Effector memory CD4-positive, alpha-beta T cell (primary cell): ENCODE results near the gene STXBP5L.
"Not testable (repeated sequence)": the region's sequence is repeated elsewhere in the genome, so short reads cannot be mapped to it uniquely, and the experiment has no call there.

ENCODE experiments used
- DNase-seq, 3 donors: peaks; one replicate each; pipeline ENCODE4 v3.0.0-alpha.2; 2020
- H3K27ac ChIP-seq: 2 replicates; pipeline ENCODE4 v1.7.0; 2013; ENCODE audit warnings: mild to moderate bottlenecking, low read length, moderate library complexity; ENCODE audit not compliant: insufficient read depth, poor library complexity, severe bottlenecking
- H3K27me3 ChIP-seq: replicated peaks from 2 replicates; pipeline ENCODE4 v1.7.0; 2013; ENCODE audit warnings: mild to moderate bottlenecking, low read length; ENCODE audit not compliant: insufficient read depth, control insufficient read depth, poor library complexity, severe bottlenecking
- H3K36me3 ChIP-seq: 2 replicates; pipeline ENCODE4 v1.7.0; 2013; ENCODE audit warnings: mild to moderate bottlenecking, low read length, moderate library complexity; ENCODE audit not compliant: control insufficient read depth, insufficient read depth
- H3K4me1 ChIP-seq: 2 replicates; pipeline ENCODE4 v1.7.0; 2013; ENCODE audit warnings: low read length, mild to moderate bottlenecking; ENCODE audit not compliant: control insufficient read depth, insufficient read depth, poor library complexity, severe bottlenecking
- H3K4me3 ChIP-seq: 2 replicates; pipeline ENCODE4 v1.7.0; 2013; ENCODE audit warnings: low read length, low read depth, mild to moderate bottlenecking; ENCODE audit not compliant: insufficient read depth, poor library complexity, severe bottlenecking
- H3K9me3 ChIP-seq: 2 replicates; pipeline ENCODE4 v1.7.0; 2013; ENCODE audit warnings: mild to moderate bottlenecking, low read length, moderate library complexity; ENCODE audit not compliant: control insufficient read depth

The STXBP5L gene

GRCh38 chr3:121111086-121111485, 203.1 kb downstream of the STXBP5L start:
- not testable (repeated sequence) for H3K27ac ChIP-seq, H3K36me3 ChIP-seq, H3K9me3 ChIP-seq, H3K4me3 ChIP-seq, H3K4me1 ChIP-seq, H3K27me3 ChIP-seq, DNase-seq

GRCh38 chr3:121111914-121112612, 204.1 kb downstream of the STXBP5L start:
- no peak for DNase-seq
- no peak overlapping the region for H3K27ac ChIP-seq
- no peaks in the 10 kb centered on the region for H3K27me3 ChIP-seq
- H3K36me3 ChIP-seq, result no peaks in the 10 kb centered on the region
- no peak overlapping the region for H3K4me3 ChIP-seq
- no peaks in the 10 kb centered on the region for H3K4me1 ChIP-seq
- H3K9me3 ChIP-seq, result no peaks in the 10 kb centered on the region

GRCh38 chr3:121126033-121126706, 218.2 kb downstream of the STXBP5L start:
- Histone ChIP-seq H3K4me3 (no peak overlapping the region), H3K36me3 (no peaks in the 10 kb centered on the region), H3K9me3 (no peaks in the 10 kb centered on the region), H3K27ac (no peak overlapping the region), H3K27me3 (no peaks in the 10 kb centered on the region), H3K4me1 (no peaks in the 10 kb centered on the region)
- no peak for DNase-seq

- no peak for DNase-seq
- no peaks in the 10 kb centered on the region for H3K27me3 ChIP-seq
- no peaks in the 10 kb centered on the region for H3K9me3 ChIP-seq
- H3K4me3 ChIP-seq, result no peak overlapping the region
- no peak overlapping the region for H3K27ac ChIP-seq
- no peaks in the 10 kb centered on the region for H3K36me3 ChIP-seq
- no peaks in the 10 kb centered on the region for H3K4me1 ChIP-seq
Measured at GRCh38 chr3:121126707-121127035, 218.7 kb downstream of the STXBP5L start.

GRCh38 chr3:121152573-121152972, 244.6 kb downstream of the STXBP5L start:
- DNase-seq, result no peak
- H3K27me3 ChIP-seq, result no peaks in the 10 kb centered on the region
- H3K4me3 ChIP-seq, result no peak overlapping the region

GRCh38 chr3:121153851-121154250, 245.8 kb downstream of the STXBP5L start:
- Histone ChIP-seq H3K9me3 (no peaks in the 10 kb centered on the region), H3K4me1 (no peaks in the 10 kb centered on the region), H3K27ac (no peak overlapping the region), H3K4me3 (no peak overlapping the region), H3K27me3 (no peaks in the 10 kb centered on the region), H3K36me3 (no peaks in the 10 kb centered on the region)
- no peak for DNase-seq

More at GRCh38 chr3:121152573-121152972, 244.6 kb downstream of the STXBP5L start:
- no peaks in the 10 kb centered on the region for H3K4me1 ChIP-seq
- no peaks in the 10 kb centered on the region for H3K9me3 ChIP-seq
- H3K27ac ChIP-seq, result no peak overlapping the region
- H3K36me3 ChIP-seq, result no peaks in the 10 kb centered on the region

GRCh38 chr3:121155028-121155427, 247.0 kb downstream of the STXBP5L start:
- no peaks in the 10 kb centered on the region for H3K4me1 ChIP-seq
- DNase-seq, result no peak
- H3K36me3 ChIP-seq, result no peaks in the 10 kb centered on the region

GRCh38 chr3:121165397-121165837, 257.4 kb downstream of the STXBP5L start:
- Histone ChIP-seq H3K36me3 (no peaks in the 10 kb centered on the region), H3K27ac (no peak overlapping the region), H3K4me3 (no peak overlapping the region), H3K9me3 (no peaks in the 10 kb centered on the region), H3K4me1 (no peaks in the 10 kb centered on the region), H3K27me3 (no peaks in the 10 kb centered on the region)
- DNase-seq, result no peak

More at GRCh38 chr3:121155028-121155427, 247.0 kb downstream of the STXBP5L start:
- no peak overlapping the region for H3K27ac ChIP-seq
- H3K27me3 ChIP-seq, result no peaks in the 10 kb centered on the region
- H3K4me3 ChIP-seq, result no peak overlapping the region
- H3K9me3 ChIP-seq, result no peaks in the 10 kb centered on the region

GRCh38 chr3:121167374-121168139, 259.6 kb downstream of the STXBP5L start:
- Histone ChIP-seq H3K4me1 (no peaks in the 10 kb centered on the region), H3K9me3 (no peaks in the 10 kb centered on the region), H3K27ac (no peak overlapping the region), H3K27me3 (no peaks in the 10 kb centered on the region), H3K4me3 (no peak overlapping the region), H3K36me3 (no peaks in the 10 kb centered on the region)
- DNase-seq, result no peak

- H3K4me3 ChIP-seq, result no peak overlapping the region
- H3K4me1 ChIP-seq, result no peaks in the 10 kb centered on the region
- no peaks in the 10 kb centered on the region for H3K9me3 ChIP-seq
- DNase-seq, result no peak
- H3K27me3 ChIP-seq, result no peaks in the 10 kb centered on the region
- no peaks in the 10 kb centered on the region for H3K36me3 ChIP-seq
- H3K27ac ChIP-seq, result no peak overlapping the region
Measured at GRCh38 chr3:121175083-121175482, 267.1 kb downstream of the STXBP5L start.
